ENCODE measurements around the gene MEX3A. TPM values are rescaled to one million over a fixed set of nuclear protein-coding genes. Genes with fewer than 3 reads are reported as not detected.

Gene MEX3A
- total and polyA plus RNA-seq, 2 donors (not counting 3 experiments of a cell fraction or from before 2014, with no cell fraction given) = 20.2 to 23.6 TPM

DNA sequence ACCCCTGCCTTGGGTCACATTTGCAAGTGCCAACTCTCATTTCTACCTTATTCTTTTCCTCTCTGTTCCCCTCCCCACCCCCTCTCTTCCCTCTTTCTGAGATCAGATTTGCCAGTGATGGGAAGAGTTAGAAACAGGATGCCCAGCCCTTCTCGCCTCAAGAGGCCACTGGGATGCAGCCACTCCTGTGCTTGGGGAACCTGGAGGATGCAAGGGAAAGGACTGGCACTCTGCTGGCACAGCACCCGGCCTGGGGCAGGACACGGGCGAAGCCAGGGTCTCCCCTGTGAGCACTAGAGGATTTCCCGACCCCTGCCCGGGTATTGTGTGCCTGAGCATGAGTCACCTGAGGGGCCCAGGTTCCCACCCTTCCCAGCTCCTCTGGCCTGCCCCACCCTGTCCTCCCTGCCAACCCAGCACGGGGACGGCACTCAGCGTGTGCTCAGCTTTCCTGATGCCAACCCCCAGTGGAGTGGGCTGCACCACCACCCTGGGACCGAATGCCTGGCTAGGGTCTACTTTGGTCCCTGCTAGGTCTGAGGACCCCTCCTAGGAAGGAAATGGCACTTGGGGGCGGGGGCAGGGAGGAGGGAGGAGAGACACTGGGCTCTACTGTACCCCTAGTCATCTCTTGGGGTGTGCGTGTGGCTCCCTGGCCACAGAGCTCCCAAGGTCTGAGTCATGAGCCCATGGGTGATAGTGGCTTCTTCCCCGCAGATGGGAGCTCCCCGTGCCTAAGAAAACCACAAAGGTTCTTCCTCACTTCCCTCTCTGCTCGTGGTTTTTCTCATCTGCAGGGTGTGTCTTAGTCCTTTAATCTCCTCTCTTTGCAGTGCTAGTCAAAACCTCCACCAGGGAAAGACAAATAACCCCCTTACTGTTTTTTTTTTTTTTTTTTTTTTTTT lies 44.6 kb upstream of the MEX3A start:
- Histone ChIP-seq H3K79me2 (ENCODE audit: control insufficient read depth, insufficient read depth, low read length) (peaks cover 85% of the 10 kb centered on the region), H3K4me2 (ENCODE audit: insufficient read depth, low read length) (peak overlapping the region; percentile 55), H3K9me3 (replicated peaks; ENCODE audit: control insufficient read depth, insufficient read depth, low read length) (no peaks in the 10 kb centered on the region), H2AFZ (ENCODE audit: low read depth, low read length) (no peak overlapping the region), H3K4me1 (ENCODE audit: control insufficient read depth, extremely low read depth, insufficient read depth, low read length) (peaks cover 80% of the 10 kb centered on the region), H3K27ac (ENCODE audit: insufficient read depth, low read depth, low read length) (peak overlapping the region; percentile 97), H4K20me1 (replicated peaks; ENCODE audit: control insufficient read depth, extremely low read depth, insufficient read depth, low read length) (no peaks in the 10 kb centered on the region), H3K9me1 (replicated peaks; ENCODE audit: control insufficient read depth, extremely low read depth, insufficient read depth, low read length) (no peaks in the 10 kb centered on the region), H3K27me3 (ENCODE audit: control insufficient read depth in 2 of 2, insufficient read depth in 2 of 2, low read length in 2 of 2) (no peaks in the 10 kb centered on the region), H3K4me3 (replicated peaks in 1 of 3; ENCODE audit: insufficient read depth in 1 of 3, low read depth in 1 of 3, low read length in 3 of 3) (peak overlapping the region in 1 of 3 experiments; percentile 17), H3K9ac (replicated peaks; ENCODE audit: extremely low read depth, insufficient read depth, low read length) (peak overlapping the region; percentile 87), H3K36me3 (ENCODE audit: control insufficient read depth in 2 of 2, extremely low read depth in 1 of 2, insufficient read depth in 2 of 2, low read length in 2 of 2) (peaks cover 3 to 4% of the 10 kb centered on the region in 2 experiments)
- ChIA-PET CTCF (interaction anchor here (0.7 to 13.0 kb wide), 4 partner anchors 7 to 98 kb away, joined by 3 to 627 read pairs (median 29); partner anchors contain the start of gene LMNA), POLR2A (interaction anchor here (0.6 to 5.1 kb wide), 6 partner anchors 11 to 190 kb away, joined by 3 to 55 read pairs (median 5); partner anchors contain the start of gene LMNA)
- TSS peak; percentile 19 for BruUV-seq (replicated peaks)
- dilution Hi-C loops (cut with MboI; ENCODE audit: extremely low pct_ligation_motif_present, low sequenced_read_pairs) (no loop called here), intact Hi-C loops (cut with micrococcal nuclease) (loop anchor here (1.0 kb wide), 2 partner anchors 21 to 30 kb away; no protein-coding TSS in a partner anchor)
- TF ChIP-seq GATA2 (IDR thresholded peaks at IDR 0.05; ENCODE audit: insufficient read depth, insufficient read length, low read depth, low read length) = peak; percentile 39
- TF ChIP-seq, protein P1, sequence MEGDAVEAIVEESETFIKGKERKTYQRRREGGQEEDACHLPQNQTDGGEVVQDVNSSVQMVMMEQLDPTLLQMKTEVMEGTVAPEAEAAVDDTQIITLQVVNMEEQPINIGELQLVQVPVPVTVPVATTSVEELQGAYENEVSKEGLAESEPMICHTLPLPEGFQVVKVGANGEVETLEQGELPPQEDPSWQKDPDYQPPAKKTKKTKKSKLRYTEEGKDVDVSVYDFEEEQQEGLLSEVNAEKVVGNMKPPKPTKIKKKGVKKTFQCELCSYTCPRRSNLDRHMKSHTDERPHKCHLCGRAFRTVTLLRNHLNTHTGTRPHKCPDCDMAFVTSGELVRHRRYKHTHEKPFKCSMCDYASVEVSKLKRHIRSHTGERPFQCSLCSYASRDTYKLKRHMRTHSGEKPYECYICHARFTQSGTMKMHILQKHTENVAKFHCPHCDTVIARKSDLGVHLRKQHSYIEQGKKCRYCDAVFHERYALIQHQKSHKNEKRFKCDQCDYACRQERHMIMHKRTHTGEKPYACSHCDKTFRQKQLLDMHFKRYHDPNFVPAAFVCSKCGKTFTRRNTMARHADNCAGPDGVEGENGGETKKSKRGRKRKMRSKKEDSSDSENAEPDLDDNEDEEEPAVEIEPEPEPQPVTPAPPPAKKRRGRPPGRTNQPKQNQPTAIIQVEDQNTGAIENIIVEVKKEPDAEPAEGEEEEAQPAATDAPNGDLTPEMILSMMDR (IDR thresholded peaks at IDR 0.05; ENCODE audit: extremely low read depth in 1 of 2, insufficient read depth in 1 of 2, low read depth in 1 of 2, low read length in 2 of 2) = no peak
- no peak for TF ChIP-seq FOS (IDR thresholded peaks at IDR 0.05; ENCODE audit: borderline replicate concordance, insufficient read depth, low read length)
- peak; percentile 29 for DNase-seq (ENCODE audit: low read depth, low spot score)
- peak; percentile 85 for FAIRE-seq

All from endothelial cell of umbilical vein (primary cell).